ENCODE results near the gene GCGR.

Gene GCGR

GRCh38 chr17:81817758-81818147 lies 13.8 kb downstream of the GCGR start:
- Histone ChIP-seq H3K9me3 (ENCODE audit: control insufficient read depth, insufficient read depth, low read depth, low read length) (no peaks in the 10 kb centered on the region), H3K4me1 (ENCODE audit: control insufficient read depth, insufficient read depth, low read length) (peaks cover 20% of the 10 kb centered on the region), H3K36me3 (ENCODE audit: control insufficient read depth in 2 of 2, insufficient read depth in 1 of 2, low read length in 2 of 2) (peaks cover 0 to 3% of the 10 kb centered on the region in 2 experiments; a peak in 1 of 3 replicates), H3K27ac (ENCODE audit: extremely low read depth, low read depth, low read length) (no peak overlapping the region), H3K4me3 (ENCODE audit: low read depth, low read length) (no peak overlapping the region)
- TF ChIP-seq ZNF600 (tag by site-specific recombination; IDR thresholded peaks at IDR 0.05), result peak; percentile 51; the same call in 1 of the 2 replicates
- no peak for TF ChIP-seq WT1 (tag by site-specific recombination; IDR thresholded peaks at IDR 0.05)
- POLR2A ChIA-PET, result interaction anchor here (0.6 to 1.4 kb wide), 3 partner anchors 10 to 137 kb away, joined by 3 to 6 read pairs (median 4); no protein-coding TSS in a partner anchor
- CTCF ChIA-PET, result interaction anchor here (0.6 to 0.9 kb wide), 4 partner anchors 10 to 790 kb away, joined by 3 to 4 read pairs (median 4); no protein-coding TSS in a partner anchor

GRCh38 chr17:81819708-81820107 lies 15.8 kb downstream of the GCGR start:
- H3K36me3 ChIP-seq (ENCODE audit: control insufficient read depth in 2 of 2, insufficient read depth in 1 of 2, low read length in 2 of 2), result peaks cover 0 to 10% of the 10 kb centered on the region in 2 experiments; a peak in 1 of 3 replicates
- no peak overlapping the region for H3K4me3 ChIP-seq (ENCODE audit: low read depth, low read length)
- POLR2A ChIA-PET, result interaction anchor here (0.6 to 1.1 kb wide), 4 partner anchors 13 to 140 kb away, joined by 3 to 5 read pairs (median 4); partner anchors contain the start of gene MCRIP1
- CTCF ChIA-PET, result no interaction called here
- TF ChIP-seq GLIS2 (tag by site-specific recombination; IDR thresholded peaks at IDR 0.05) (peak; percentile 3; the same call in 1 of the 2 replicates), ZNF776 (tag by site-specific recombination; IDR thresholded peaks at IDR 0.05; ENCODE audit: borderline replicate concordance) (no peak)
- H3K27ac ChIP-seq (ENCODE audit: extremely low read depth, low read depth, low read length), result no peak overlapping the region
- no peaks in the 10 kb centered on the region for H3K9me3 ChIP-seq (ENCODE audit: control insufficient read depth, insufficient read depth, low read depth, low read length)
- peaks cover 19% of the 10 kb centered on the region for H3K4me1 ChIP-seq (ENCODE audit: control insufficient read depth, insufficient read depth, low read length)

DNA sequence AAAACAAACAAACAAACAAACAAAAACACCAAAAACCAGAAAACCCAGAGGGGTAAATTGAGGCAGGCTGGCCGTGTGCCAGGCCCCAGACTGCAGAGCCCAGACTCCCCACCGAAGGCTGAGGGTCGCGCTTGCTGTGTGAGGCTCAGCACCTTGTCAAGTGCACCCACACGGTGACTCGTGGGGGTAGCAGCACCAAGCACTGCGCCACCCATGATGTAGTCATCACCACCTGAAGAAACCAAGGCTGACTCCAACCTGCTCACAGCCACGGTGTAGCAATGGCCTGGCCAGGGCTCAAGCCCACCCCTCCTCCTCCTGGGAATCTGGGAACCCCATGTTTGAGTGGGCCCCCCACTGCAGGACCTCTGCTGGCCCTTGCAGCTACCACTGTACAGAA lies 17.2 kb downstream of the GCGR start:
- ChIA-PET CTCF (interaction anchor here (0.7 to 1.8 kb wide), 4 partner anchors 12 to 314 kb away, joined by 3 to 12 read pairs (median 5); partner anchors contain the start of genes MCRIP1 and PPP1R27), POLR2A (interaction anchor here (0.7 to 2.1 kb wide), 6 partner anchors 12 to 118 kb away, joined by 3 to 9 read pairs (median 4); partner anchors contain the start of genes MCRIP1 and MRPL12)
- Histone ChIP-seq H3K36me3 (ENCODE audit: control insufficient read depth in 2 of 2, insufficient read depth in 1 of 2, low read length in 2 of 2) (peaks cover 0 to 10% of the 10 kb centered on the region in 2 experiments; a peak in 1 of 3 replicates), H3K27ac (ENCODE audit: extremely low read depth, low read depth, low read length) (0 out of 2 replicates have a peak overlapping the region, but pooled peaks have one; percentile 44), H3K4me3 (ENCODE audit: low read depth, low read length) (no peak overlapping the region), H3K4me1 (ENCODE audit: control insufficient read depth, insufficient read depth, low read length) (peaks cover 10% of the 10 kb centered on the region), H3K9me3 (ENCODE audit: control insufficient read depth, insufficient read depth, low read depth, low read length) (no peaks in the 10 kb centered on the region)
- TF ChIP-seq ZNF350 (tag by site-specific recombination; IDR thresholded peaks at IDR 0.05), result no peak
- peak; percentile 4; the same call in 1 of the 2 replicates for TF ChIP-seq KLF1 (tag by site-specific recombination; IDR thresholded peaks at IDR 0.05)
- TF ChIP-seq, protein P1, sequence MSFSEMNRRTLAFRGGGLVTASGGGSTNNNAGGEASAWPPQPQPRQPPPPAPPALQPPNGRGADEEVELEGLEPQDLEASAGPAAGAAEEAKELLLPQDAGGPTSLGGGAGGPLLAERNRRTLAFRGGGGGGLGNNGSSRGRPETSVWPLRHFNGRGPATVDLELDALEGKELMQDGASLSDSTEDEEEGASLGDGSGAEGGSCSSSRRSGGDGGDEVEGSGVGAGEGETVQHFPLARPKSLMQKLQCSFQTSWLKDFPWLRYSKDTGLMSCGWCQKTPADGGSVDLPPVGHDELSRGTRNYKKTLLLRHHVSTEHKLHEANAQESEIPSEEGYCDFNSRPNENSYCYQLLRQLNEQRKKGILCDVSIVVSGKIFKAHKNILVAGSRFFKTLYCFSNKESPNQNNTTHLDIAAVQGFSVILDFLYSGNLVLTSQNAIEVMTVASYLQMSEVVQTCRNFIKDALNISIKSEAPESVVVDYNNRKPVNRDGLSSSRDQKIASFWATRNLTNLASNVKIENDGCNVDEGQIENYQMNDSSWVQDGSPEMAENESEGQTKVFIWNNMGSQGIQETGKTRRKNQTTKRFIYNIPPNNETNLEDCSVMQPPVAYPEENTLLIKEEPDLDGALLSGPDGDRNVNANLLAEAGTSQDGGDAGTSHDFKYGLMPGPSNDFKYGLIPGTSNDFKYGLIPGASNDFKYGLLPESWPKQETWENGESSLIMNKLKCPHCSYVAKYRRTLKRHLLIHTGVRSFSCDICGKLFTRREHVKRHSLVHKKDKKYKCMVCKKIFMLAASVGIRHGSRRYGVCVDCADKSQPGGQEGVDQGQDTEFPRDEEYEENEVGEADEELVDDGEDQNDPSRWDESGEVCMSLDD (tag by site-specific recombination; IDR thresholded peaks at IDR 0.05), result 0 out of 2 replicates have a peak, but pooled peaks have one; percentile 10
- TF ChIP-seq ZBTB48 (tag by site-specific recombination; IDR thresholded peaks at IDR 0.05), result no peak
- TF ChIP-seq ZNF433 (tag by site-specific recombination; IDR thresholded peaks at IDR 0.05; ENCODE audit: low read depth), result no peak
- TF ChIP-seq GLIS2 (tag by site-specific recombination; IDR thresholded peaks at IDR 0.05), result 0 out of 2 replicates have a peak, but pooled peaks have one; percentile 10
- TF ChIP-seq, protein P2, sequence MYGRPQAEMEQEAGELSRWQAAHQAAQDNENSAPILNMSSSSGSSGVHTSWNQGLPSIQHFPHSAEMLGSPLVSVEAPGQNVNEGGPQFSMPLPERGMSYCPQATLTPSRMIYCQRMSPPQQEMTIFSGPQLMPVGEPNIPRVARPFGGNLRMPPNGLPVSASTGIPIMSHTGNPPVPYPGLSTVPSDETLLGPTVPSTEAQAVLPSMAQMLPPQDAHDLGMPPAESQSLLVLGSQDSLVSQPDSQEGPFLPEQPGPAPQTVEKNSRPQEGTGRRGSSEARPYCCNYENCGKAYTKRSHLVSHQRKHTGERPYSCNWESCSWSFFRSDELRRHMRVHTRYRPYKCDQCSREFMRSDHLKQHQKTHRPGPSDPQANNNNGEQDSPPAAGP (tag by site-specific recombination; IDR thresholded peaks at IDR 0.05), result 0 out of 2 replicates have a peak, but pooled peaks have one; percentile 18
- no peak for TF ChIP-seq ZNF514 (tag by site-specific recombination; IDR thresholded peaks at IDR 0.05)
- peak; percentile 42; the same call in 1 of the 2 replicates for TF ChIP-seq SCRT2 (tag by site-specific recombination; IDR thresholded peaks at IDR 0.05)
- no peak for TF ChIP-seq ZNF19 (tag by site-specific recombination; IDR thresholded peaks at IDR 0.05; ENCODE audit: low read depth)
- no peak for TF ChIP-seq ZNF146 (tag by site-specific recombination; IDR thresholded peaks at IDR 0.05)
